Measurements from ENCODE around the gene QSOX2.

DNA sequence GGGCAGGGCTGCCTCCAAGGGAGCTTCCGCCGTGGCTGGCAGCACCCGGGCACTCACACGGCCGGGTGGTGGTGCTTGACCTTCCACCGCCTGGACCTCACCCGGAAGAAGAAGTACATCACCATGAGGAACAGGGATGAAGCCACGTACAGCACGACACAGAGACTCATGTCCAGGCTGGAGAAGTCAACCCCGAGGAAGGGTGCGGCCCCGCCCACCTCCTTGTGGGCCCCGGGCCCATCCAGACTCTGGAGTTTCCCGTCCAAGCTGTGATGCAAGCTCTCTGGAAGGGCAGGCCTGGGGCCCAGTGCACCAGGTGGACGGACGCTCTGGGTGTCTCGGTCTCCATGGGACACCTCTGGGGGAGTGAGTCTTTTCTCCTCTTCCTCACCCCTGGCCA is 36.9 kb downstream of the QSOX2 start:
- TF ChIP-seq, protein P1, sequence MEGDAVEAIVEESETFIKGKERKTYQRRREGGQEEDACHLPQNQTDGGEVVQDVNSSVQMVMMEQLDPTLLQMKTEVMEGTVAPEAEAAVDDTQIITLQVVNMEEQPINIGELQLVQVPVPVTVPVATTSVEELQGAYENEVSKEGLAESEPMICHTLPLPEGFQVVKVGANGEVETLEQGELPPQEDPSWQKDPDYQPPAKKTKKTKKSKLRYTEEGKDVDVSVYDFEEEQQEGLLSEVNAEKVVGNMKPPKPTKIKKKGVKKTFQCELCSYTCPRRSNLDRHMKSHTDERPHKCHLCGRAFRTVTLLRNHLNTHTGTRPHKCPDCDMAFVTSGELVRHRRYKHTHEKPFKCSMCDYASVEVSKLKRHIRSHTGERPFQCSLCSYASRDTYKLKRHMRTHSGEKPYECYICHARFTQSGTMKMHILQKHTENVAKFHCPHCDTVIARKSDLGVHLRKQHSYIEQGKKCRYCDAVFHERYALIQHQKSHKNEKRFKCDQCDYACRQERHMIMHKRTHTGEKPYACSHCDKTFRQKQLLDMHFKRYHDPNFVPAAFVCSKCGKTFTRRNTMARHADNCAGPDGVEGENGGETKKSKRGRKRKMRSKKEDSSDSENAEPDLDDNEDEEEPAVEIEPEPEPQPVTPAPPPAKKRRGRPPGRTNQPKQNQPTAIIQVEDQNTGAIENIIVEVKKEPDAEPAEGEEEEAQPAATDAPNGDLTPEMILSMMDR (IDR thresholded peaks at IDR 0.05): no peak
- TF ChIP-seq POLR2A (IDR thresholded peaks at IDR 0.05): no peak
